H1 (cell line): Measurements from ENCODE around the gene SMG5. TPM values are rescaled to one million over a fixed set of nuclear protein-coding genes. Genes with fewer than 3 reads are reported as not detected.

Experiments used
- CTCF ChIA-PET: fragments of 300-600 bp; sonication (Branson Sonifier 250); formaldehyde crosslinking; loops from one replicate; lab custom pipeline; 2021; ENCODE audit not compliant: partially characterized antibody; lab: Charles Lee
- POLR2A ChIA-PET: fragments of 300-600 bp; sonication (Branson Sonifier 250); formaldehyde crosslinking; loops from one replicate; lab custom pipeline; 2021; ENCODE audit warnings: inconsistent platforms; ENCODE audit not compliant: partially characterized antibody; lab: Charles Lee
- DNase-seq, 2 experiments: peaks; one replicate each; pipeline versions ENCODE4 v3.0.0 to v3.0.0-alpha.2; 2010 to 2022; ENCODE audit warnings: low spot score in 2 of 2, low read depth in 1 of 2, mixed read lengths in 1 of 2
- FAIRE-seq: peaks from 2 replicates; lab custom pipeline; 2011; peaks lifted over from hg19 to GRCh38; lab: Jason Lieb, UNC
- H2AFZ ChIP-seq: 2 replicates; pipeline ENCODE4 v1.8.1; 2012; ENCODE audit warnings: low read length, inconsistent platforms
- H2AK5ac ChIP-seq: 2 replicates; pipeline ENCODE4 v1.6.1; 2013; ENCODE audit warnings: low read depth, low read length
- H2BK120ac ChIP-seq: replicated peaks from 2 replicates; pipeline ENCODE3; 2013; ENCODE audit warnings: low read depth, low read length, inconsistent platforms
- H2BK12ac ChIP-seq: 2 replicates; pipeline ENCODE4 v1.6.1; 2013; ENCODE audit warnings: low read depth, low read length
- H2BK15ac ChIP-seq: 2 replicates; pipeline ENCODE4 v1.6.1; 2013; ENCODE audit warnings: low read length
- H2BK20ac ChIP-seq: 2 replicates; pipeline ENCODE4 v1.6.1; 2013; ENCODE audit warnings: low read length
- H2BK5ac ChIP-seq: 2 replicates; pipeline ENCODE4 v1.6.1; 2013; ENCODE audit warnings: low read depth, low read length
- H3K14ac ChIP-seq: 2 replicates; pipeline ENCODE4 v1.6.1; 2013; ENCODE audit warnings: inconsistent platforms; ENCODE audit not compliant: insufficient read length
- H3K18ac ChIP-seq: 2 replicates; pipeline ENCODE4 v1.6.1; 2013; ENCODE audit warnings: low read length; ENCODE audit errors: extremely low read depth
- H3K23ac ChIP-seq: 2 replicates; pipeline ENCODE4 v1.6.1; 2013; ENCODE audit warnings: inconsistent platforms; ENCODE audit not compliant: insufficient read length
- H3K23me2 ChIP-seq: 2 replicates; pipeline ENCODE4 v1.6.1; 2013; ENCODE audit warnings: low read depth, low read length
- H3K27ac ChIP-seq: 2 replicates; pipeline ENCODE4 v1.6.1; 2011; ENCODE audit warnings: low read depth, low read length, inconsistent platforms
- H3K27me3 ChIP-seq, 4 experiments: replicated peaks in 1 of 4; 1 replicate in 1 of 4; 2 replicates in 3 of 4; pipeline versions ENCODE4 v1.6.1 to v1.8.1; 2011 to 2013; ENCODE audit warnings: low read length in 3 of 4, mild to moderate bottlenecking in 3 of 4, inconsistent platforms in 2 of 4, mixed read lengths in 2 of 4, moderate library complexity in 1 of 4; ENCODE audit not compliant: control insufficient read depth in 3 of 4, insufficient read depth in 3 of 4; ENCODE audit errors: extremely low read depth in 1 of 4
- H3K36me3 ChIP-seq, 4 experiments: 2 replicates each; pipeline versions ENCODE4 v1.6.1 to v1.8.1; 2011 to 2013; ENCODE audit warnings: mild to moderate bottlenecking in 4 of 4, low read length in 3 of 4, moderate library complexity in 2 of 4, control low read depth in 1 of 4, inconsistent platforms in 1 of 4; ENCODE audit not compliant: insufficient read depth in 4 of 4, control insufficient read depth in 2 of 4
- H3K4ac ChIP-seq: replicated peaks from 2 replicates; pipeline ENCODE3; 2013; ENCODE audit warnings: low read length, low read depth, mixed read lengths, inconsistent platforms; ENCODE audit not compliant: insufficient read length
- H3K4me1 ChIP-seq, 4 experiments: replicated peaks in 1 of 4; 1 replicate in 1 of 4; 2 replicates in 3 of 4; pipeline versions ENCODE4 v1.6.1 to v1.8.1; 2011 to 2013; ENCODE audit warnings: low read length in 3 of 4, inconsistent platforms in 2 of 4, mixed read lengths in 1 of 4; ENCODE audit not compliant: insufficient read depth in 4 of 4, control insufficient read depth in 3 of 4
- H3K4me2 ChIP-seq, 2 experiments: 2 replicates each; pipeline versions ENCODE4 v1.6.1 to v1.8.1; 2011 to 2013; ENCODE audit warnings: low read depth in 2 of 2, low read length in 2 of 2, control low read depth in 1 of 2, inconsistent platforms in 1 of 2, mild to moderate bottlenecking in 1 of 2; ENCODE audit not compliant: insufficient read depth in 1 of 2
- H3K4me3 ChIP-seq, 4 experiments: fragments of 200-600, 300-600 bp in 1 of 4; sonication (generic), shearing (Covaris generic), sonication (Bioruptor Twin) in 1 of 4; 2 replicates each; pipeline versions ENCODE4 v1.5.1 to v1.8.1; 2011 to 2016; ENCODE audit warnings: low read length in 4 of 4, low read depth in 3 of 4, control low read depth in 2 of 4, inconsistent platforms in 2 of 4, mild to moderate bottlenecking in 2 of 4, mixed read lengths in 1 of 4, moderate library complexity in 1 of 4; ENCODE audit not compliant: insufficient read depth in 2 of 4; ENCODE audit errors: extremely low read depth in 1 of 4
- H3K56ac ChIP-seq: replicated peaks from 2 replicates; pipeline ENCODE3; 2013; ENCODE audit warnings: low read depth, mild to moderate bottlenecking, mixed read lengths, low read length, inconsistent platforms; ENCODE audit not compliant: insufficient read length
- H3K79me1 ChIP-seq: 2 replicates; pipeline ENCODE4 v1.6.1; 2013; ENCODE audit warnings: low read depth, low read length, control low read depth
- H3K79me2 ChIP-seq, 2 experiments: 2 replicates each; pipeline versions ENCODE4 v1.6.1 to v1.8.1; 2012 to 2013; ENCODE audit warnings: low read length in 2 of 2, mild to moderate bottlenecking in 2 of 2, inconsistent platforms in 1 of 2; ENCODE audit not compliant: insufficient read depth in 2 of 2, control insufficient read depth in 1 of 2
- H3K9ac ChIP-seq, 4 experiments: replicated peaks in 1 of 4; 1 replicate in 1 of 4; 2 replicates in 3 of 4; pipeline versions ENCODE4 v1.6.1 to v1.8.1; 2011 to 2013; ENCODE audit warnings: low read depth in 3 of 4, low read length in 3 of 4, control low read depth in 2 of 4, mild to moderate bottlenecking in 2 of 4, moderate library complexity in 2 of 4, inconsistent platforms in 1 of 4; ENCODE audit errors: extremely low read depth in 1 of 4
- H3K9me3 ChIP-seq, 2 experiments: 2 replicates each; pipeline versions ENCODE4 v1.6.1 to v1.8.1; 2012 to 2013; ENCODE audit warnings: mild to moderate bottlenecking in 2 of 2, moderate library complexity in 2 of 2, control low read depth in 1 of 2, inconsistent platforms in 1 of 2, low read depth in 1 of 2, low read length in 1 of 2, mixed read lengths in 1 of 2; ENCODE audit not compliant: insufficient read depth in 2 of 2
- H4K20me1 ChIP-seq, 2 experiments: replicated peaks in 1 of 2; 2 replicates each; pipeline versions ENCODE3 to v1.8.1; 2011 to 2013; ENCODE audit warnings: inconsistent platforms in 2 of 2, low read length in 2 of 2, mild to moderate bottlenecking in 1 of 2; ENCODE audit not compliant: insufficient read depth in 2 of 2, control insufficient read depth in 1 of 2
- H4K5ac ChIP-seq: 2 replicates; pipeline ENCODE4 v1.6.1; 2013; ENCODE audit warnings: low read length, low read depth, mixed read lengths, inconsistent platforms; ENCODE audit not compliant: insufficient read length
- H4K8ac ChIP-seq: 2 replicates; pipeline ENCODE4 v1.8.0; 2013; ENCODE audit warnings: mild to moderate bottlenecking, moderate library complexity, low read length, inconsistent platforms; ENCODE audit not compliant: insufficient read depth; ENCODE audit errors: extremely low read depth
- H4K91ac ChIP-seq: replicated peaks from 2 replicates; pipeline ENCODE3; 2013; ENCODE audit warnings: low read length, mixed read lengths, inconsistent platforms; ENCODE audit not compliant: insufficient read length
- ASH2L ChIP-seq: fragments of 200-600, 300-600 bp; sonication (generic); IDR thresholded peaks from one replicate; pipeline ENCODE4 v1.7.1; 2017; ENCODE audit warnings: low read length
- CTCF ChIP-seq, 3 experiments: IDR thresholded peaks; 1 replicate in 2 of 3; 2 replicates in 1 of 3; pipeline versions ENCODE4 v1.5.1 to v1.6.1; 2011; ENCODE audit warnings: low read length in 3 of 3, mild to moderate bottlenecking in 3 of 3, inconsistent platforms in 2 of 3, low read depth in 1 of 3, moderate library complexity in 1 of 3; ENCODE audit not compliant: insufficient read depth in 1 of 3; ENCODE audit errors: control extremely low read depth in 1 of 3
- RXRA ChIP-seq: IDR thresholded peaks from 2 replicates; pipeline ENCODE4 v1.6.1; 2011; ENCODE audit warnings: low read depth, mild to moderate bottlenecking, low read length, moderate library complexity; ENCODE audit not compliant: insufficient read depth
- SP4 ChIP-seq: IDR thresholded peaks from 2 replicates; pipeline ENCODE4 v1.6.1; 2012; ENCODE audit warnings: low read length, inconsistent platforms
- WGBS, 2 experiments: shearing (Covaris generic) in 1 of 2; methylation state at CpG; one replicate each; pipeline versions ENCODE4 v1.1.6 to v1.1.7; 2013 to 2015; ENCODE audit warnings: low lambda C conversion rate in 2 of 2, mixed read lengths in 2 of 2, inconsistent platforms in 1 of 2, low coverage in 1 of 2, missing lambda C conversion rate in 1 of 2; ENCODE audit not compliant: insufficient replicate concordance in 2 of 2, insufficient coverage in 1 of 2, insufficient read length in 1 of 2; ENCODE audit errors: extremely low coverage in 1 of 2, missing lambda C conversion rate in 1 of 2; 5-methylcytosine and 5-hydroxymethylcytosine counted together
- polyA plus RNA-seq, 7 experiments: library from polyadenylated mRNA; depleted of rRNA in 3 of 7; stranded (reverse) in 5 of 7; unstranded in 2 of 7; fragments of >200 nt in 5 of 7; fragments of 200-250 nt in 2 of 7; gene quantifications; 1 replicate in 5 of 7; 2 replicates in 1 of 7; 4 replicates in 1 of 7; pipeline versions ENCODE4 v1.2.1 to v1.2.3, GENCODE V29; 2011 to 2013; ENCODE audit warnings: missing spikeins in 2 of 7, mixed read lengths in 2 of 7
- total RNA-seq: library from RNA; stranded (reverse); fragmentation: NEBNext Ultra II Directional; extraction: Animal tissue kit (Norgen Biotek cat#: 25700); gene quantifications from 2 replicates; pipeline ENCODE4 v1.2.1, GENCODE V29; 2021

Gene SMG5
- total and polyA plus RNA-seq, 2 of the 8 experiments (the other 6 are each of a cell fraction or from before 2014, with no cell fraction given): 32.7 to 98.0 TPM

- H2AK5ac ChIP-seq: no peak overlapping the region
- POLR2A ChIA-PET: interaction anchor here (1.0 to 4.5 kb wide), 4 partner anchors 8 to 93 kb away, joined by 3 to 30 read pairs (median 4); no protein-coding TSS in a partner anchor
- FAIRE-seq (no peak), DNase-seq (no peak)
- peaks cover 0 to 1% of the 10 kb centered on the region in 2 experiments for H4K20me1 ChIP-seq
- no peak overlapping the region for H3K4me3 ChIP-seq
- H3K18ac ChIP-seq: no peak overlapping the region
- no peak overlapping the region for H2BK20ac ChIP-seq
- H2AFZ ChIP-seq: no peak overlapping the region
- H3K23me2 ChIP-seq: no peaks in the 10 kb centered on the region
- H3K9ac ChIP-seq: no peak overlapping the region
- WGBS, 2 experiments: 93% methylated on average over 3 of the region's 3 CpGs; no CpG with 5 or more reads in 1 of the 2 experiments
- H3K79me2 ChIP-seq: no peaks in the 10 kb centered on the region
- no peak overlapping the region for H4K8ac ChIP-seq
- no peak overlapping the region for H3K23ac ChIP-seq
- H3K79me1 ChIP-seq: no peaks in the 10 kb centered on the region; the same call in 1 of the 2 replicates
- H3K4ac ChIP-seq: no peak overlapping the region
- H2BK12ac ChIP-seq: no peak overlapping the region
- H3K56ac ChIP-seq: no peak overlapping the region
- H3K14ac ChIP-seq: no peak overlapping the region
- H3K27ac ChIP-seq: no peak overlapping the region
- no peak overlapping the region for H2BK5ac ChIP-seq
- no peak overlapping the region for H2BK120ac ChIP-seq
- no peak overlapping the region for H3K4me2 ChIP-seq
- no peak overlapping the region for H4K91ac ChIP-seq
- H4K5ac ChIP-seq: no peak overlapping the region
- H3K36me3 ChIP-seq: peaks cover 43 to 87% (median 65%) of the 10 kb centered on the region in 4 experiments
- CTCF ChIA-PET: interaction anchor here (0.8 to 47.2 kb wide), 5 partner anchors 32 to 153 kb away, joined by 3 to 1265 read pairs (median 4); partner anchors contain the start of gene SEMA4A
- H3K27me3 ChIP-seq: no peaks in the 10 kb centered on the region
- no peaks in the 10 kb centered on the region for H3K9me3 ChIP-seq
- H3K4me1 ChIP-seq: no peaks in the 10 kb centered on the region; a peak in 4 of 7 replicates
- no peak overlapping the region for H2BK15ac ChIP-seq
- TF ChIP-seq CTCF (IDR thresholded peaks at IDR 0.05; ENCODE audit: control extremely low read depth in 1 of 3, insufficient read depth in 1 of 3, low read depth in 1 of 3, low read length in 3 of 3) (no peak), ASH2L (no peak), SP4 (no peak), RXRA (no peak)
These were observed 29.0 kb downstream of the SMG5 start for GRCh38 chr1:156253634-156254033.
